ENCODE results near the gene SCFD1.

The SCFD1 gene

GRCh38 chr14:30645600-30645999 is 23.5 kb downstream of the SCFD1 start:
- Histone ChIP-seq H4K20me1 (peaks cover 0 to 17% (median 0%) of the 10 kb centered on the region in 11 experiments; a peak in 5 of 22 replicates), H3K4me2 (no peak overlapping the region), H3K4me3 (no peak overlapping the region), H3K27ac (no peak overlapping the region), H3K36me3 (peaks cover 67 to 98% (median 85%) of the 10 kb centered on the region in 11 experiments), H3K4me1 (no peaks in the 10 kb centered on the region), H3K9ac (no peak overlapping the region), H3K27me3 (no peaks in the 10 kb centered on the region), H3K9me3 (replicated peaks in 1 of 11) (peaks cover 24 to 35% (median 28%) of the 10 kb centered on the region in 11 experiments)
- TF ChIP-seq Cebpa-rat (IDR thresholded peaks at IDR 0.05), result no peak

GRCh38 chr14:30648471-30648870 is 26.4 kb downstream of the SCFD1 start:
- TF ChIP-seq Cebpa-rat (IDR thresholded peaks at IDR 0.05), result no peak
- Histone ChIP-seq H3K9me3 (replicated peaks in 1 of 11) (peaks cover 21 to 27% (median 24%) of the 10 kb centered on the region in 11 experiments), H3K27ac (no peak overlapping the region), H3K36me3 (peaks cover 79 to 98% (median 90%) of the 10 kb centered on the region in 11 experiments), H3K9ac (no peak overlapping the region), H3K4me2 (no peak overlapping the region), H3K4me3 (no peak overlapping the region), H3K4me1 (no peaks in the 10 kb centered on the region), H4K20me1 (peaks cover 0 to 17% (median 0%) of the 10 kb centered on the region in 11 experiments; a peak in 5 of 22 replicates), H3K27me3 (no peaks in the 10 kb centered on the region)

GRCh38 chr14:30651937-30652336 is 29.8 kb downstream of the SCFD1 start:
- Histone ChIP-seq H3K4me2 (no peak overlapping the region), H3K27me3 (no peaks in the 10 kb centered on the region), H3K4me3 (no peak overlapping the region), H3K36me3 (peaks cover 78 to 98% (median 88%) of the 10 kb centered on the region in 11 experiments), H3K27ac (no peak overlapping the region), H3K9me3 (replicated peaks in 1 of 11) (no peaks in the 10 kb centered on the region), H4K20me1 (peaks cover 0 to 24% (median under 1%) of the 10 kb centered on the region in 11 experiments; a peak in 8 of 22 replicates), H3K4me1 (no peaks in the 10 kb centered on the region), H3K9ac (no peak overlapping the region)
- TF ChIP-seq Cebpa-rat (IDR thresholded peaks at IDR 0.05), result no peak

GRCh38 chr14:30655124-30655523 is 33.0 kb downstream of the SCFD1 start:
- Histone ChIP-seq H3K27me3 (no peaks in the 10 kb centered on the region), H3K36me3 (peaks cover 68 to 99% (median 90%) of the 10 kb centered on the region in 11 experiments), H4K20me1 (peaks cover 0 to 29% (median 4%) of the 10 kb centered on the region in 11 experiments; a peak in 7 of 22 replicates), H3K4me1 (no peaks in the 10 kb centered on the region), H3K9me3 (replicated peaks in 1 of 11) (no peaks in the 10 kb centered on the region), H3K27ac (no peak overlapping the region), H3K4me2 (no peak overlapping the region), H3K4me3 (no peak overlapping the region), H3K9ac (no peak overlapping the region)
- TF ChIP-seq Cebpa-rat (IDR thresholded peaks at IDR 0.05), result no peak

- no peaks in the 10 kb centered on the region for H3K27me3 ChIP-seq
- H4K20me1 ChIP-seq, result peaks cover 0 to 29% (median 4%) of the 10 kb centered on the region in 11 experiments; a peak in 7 of 22 replicates
- peaks cover 68 to 99% (median 89%) of the 10 kb centered on the region in 11 experiments for H3K36me3 ChIP-seq
- no peak overlapping the region for H3K4me3 ChIP-seq
- no peaks in the 10 kb centered on the region for H3K4me1 ChIP-seq
- H3K4me2 ChIP-seq, result no peak overlapping the region
- no peak overlapping the region for H3K27ac ChIP-seq
- no peaks in the 10 kb centered on the region for H3K9me3 ChIP-seq (replicated peaks in 1 of 11)
- TF ChIP-seq Cebpa-rat (IDR thresholded peaks at IDR 0.05), result no peak
- H3K9ac ChIP-seq, result no peak overlapping the region
Measured at GRCh38 chr14:30655658-30656057, 33.5 kb downstream of the SCFD1 start.

- H3K4me2 ChIP-seq, result no peak overlapping the region
- H3K4me1 ChIP-seq, result no peaks in the 10 kb centered on the region
- no peak overlapping the region for H3K4me3 ChIP-seq
- peaks cover 0 to 32% (median 4%) of the 10 kb centered on the region in 11 experiments; a peak in 7 of 22 replicates for H4K20me1 ChIP-seq
- H3K27ac ChIP-seq, result no peak overlapping the region
- H3K27me3 ChIP-seq, result no peaks in the 10 kb centered on the region
- H3K9ac ChIP-seq, result no peak overlapping the region
- H3K9me3 ChIP-seq (replicated peaks in 1 of 11), result no peaks in the 10 kb centered on the region
- peaks cover 74 to 99% (median 89%) of the 10 kb centered on the region in 11 experiments for H3K36me3 ChIP-seq
- TF ChIP-seq Cebpa-rat (IDR thresholded peaks at IDR 0.05), result no peak
Measured at GRCh38 chr14:30656190-30656632, 34.1 kb downstream of the SCFD1 start.

GRCh38 chr14:30657050-30657449 is 34.9 kb downstream of the SCFD1 start:
- Histone ChIP-seq H3K27me3 (no peaks in the 10 kb centered on the region), H3K9me3 (replicated peaks in 1 of 11) (peaks cover 0 to 2% (median 0%) of the 10 kb centered on the region in 11 experiments; a peak in 1 of 22 replicates), H3K36me3 (peaks cover 68 to 99% (median 83%) of the 10 kb centered on the region in 11 experiments), H3K9ac (no peak overlapping the region), H3K27ac (no peak overlapping the region), H4K20me1 (peaks cover 0 to 32% (median 4%) of the 10 kb centered on the region in 11 experiments; a peak in 7 of 22 replicates), H3K4me1 (no peaks in the 10 kb centered on the region), H3K4me2 (no peak overlapping the region), H3K4me3 (no peak overlapping the region)
- no peak for TF ChIP-seq Cebpa-rat (IDR thresholded peaks at IDR 0.05)

- Histone ChIP-seq H3K9me3 (replicated peaks in 1 of 11) (peaks cover 0 to 7% (median 0%) of the 10 kb centered on the region in 11 experiments; a peak in 1 of 22 replicates), H3K4me2 (no peak overlapping the region), H3K9ac (no peak overlapping the region), H3K36me3 (peaks cover 68 to 99% (median 83%) of the 10 kb centered on the region in 11 experiments), H3K27ac (no peak overlapping the region), H3K4me3 (no peak overlapping the region), H3K27me3 (no peaks in the 10 kb centered on the region), H3K4me1 (no peaks in the 10 kb centered on the region), H4K20me1 (peaks cover 0 to 32% (median 4%) of the 10 kb centered on the region in 11 experiments; a peak in 7 of 22 replicates)
- TF ChIP-seq Cebpa-rat (IDR thresholded peaks at IDR 0.05), result no peak
Measured at GRCh38 chr14:30657606-30658163, 35.6 kb downstream of the SCFD1 start.

GRCh38 chr14:30658645-30659044 is 36.5 kb downstream of the SCFD1 start:
- Histone ChIP-seq H3K36me3 (peaks cover 65 to 99% (median 83%) of the 10 kb centered on the region in 11 experiments), H3K4me1 (no peaks in the 10 kb centered on the region), H3K27ac (no peak overlapping the region), H3K4me3 (no peak overlapping the region), H3K27me3 (no peaks in the 10 kb centered on the region), H4K20me1 (peaks cover 0 to 32% (median 4%) of the 10 kb centered on the region in 11 experiments; a peak in 7 of 22 replicates), H3K9ac (no peak overlapping the region), H3K9me3 (replicated peaks in 1 of 11) (peaks cover under 1 to 12% (median 4%) of the 10 kb centered on the region in 11 experiments; a peak in 14 of 22 replicates), H3K4me2 (no peak overlapping the region)
- no peak for TF ChIP-seq Cebpa-rat (IDR thresholded peaks at IDR 0.05)
